Dedifferentiated amniotic fluid mesenchymal stem cell (primary cell): ENCODE measurements around the gene TMBIM1.

ENCODE experiments used
- DNase-seq: peaks from one replicate; pipeline ENCODE4 v3.0.0-alpha.2; 2016; ENCODE audit errors: extremely low spot score

The TMBIM1 gene

DNA sequence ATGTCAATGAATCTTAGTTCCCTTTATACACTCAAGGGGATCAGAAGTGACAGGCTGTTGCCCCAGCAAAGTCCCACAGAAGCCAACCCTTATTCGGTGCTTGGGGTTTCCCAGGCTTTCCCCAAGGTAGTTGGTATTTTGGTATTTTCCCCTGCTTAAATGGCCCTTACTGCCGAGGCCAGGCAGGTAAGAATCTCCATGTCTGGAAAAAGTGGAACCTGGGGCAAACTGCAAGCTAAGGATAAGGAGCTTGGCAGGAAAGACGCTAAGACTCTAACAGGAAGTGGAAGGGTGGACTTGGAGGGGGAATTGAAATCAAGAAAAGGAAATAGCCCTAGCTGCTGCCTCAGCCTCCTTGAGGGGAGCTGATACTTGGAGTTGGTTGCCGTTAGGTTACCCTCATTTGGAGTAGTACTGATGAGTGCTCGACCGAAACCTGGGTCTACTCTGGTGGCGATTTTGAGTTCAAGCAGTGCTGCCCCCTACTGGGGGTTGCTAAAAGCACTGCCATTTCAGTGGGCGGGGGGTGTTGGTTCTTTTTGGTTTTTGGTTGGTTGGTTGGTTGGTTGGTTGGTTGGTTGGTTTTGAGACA, 34.8 kb downstream of the TMBIM1 start:
- DNase-seq = no peak

DNA sequence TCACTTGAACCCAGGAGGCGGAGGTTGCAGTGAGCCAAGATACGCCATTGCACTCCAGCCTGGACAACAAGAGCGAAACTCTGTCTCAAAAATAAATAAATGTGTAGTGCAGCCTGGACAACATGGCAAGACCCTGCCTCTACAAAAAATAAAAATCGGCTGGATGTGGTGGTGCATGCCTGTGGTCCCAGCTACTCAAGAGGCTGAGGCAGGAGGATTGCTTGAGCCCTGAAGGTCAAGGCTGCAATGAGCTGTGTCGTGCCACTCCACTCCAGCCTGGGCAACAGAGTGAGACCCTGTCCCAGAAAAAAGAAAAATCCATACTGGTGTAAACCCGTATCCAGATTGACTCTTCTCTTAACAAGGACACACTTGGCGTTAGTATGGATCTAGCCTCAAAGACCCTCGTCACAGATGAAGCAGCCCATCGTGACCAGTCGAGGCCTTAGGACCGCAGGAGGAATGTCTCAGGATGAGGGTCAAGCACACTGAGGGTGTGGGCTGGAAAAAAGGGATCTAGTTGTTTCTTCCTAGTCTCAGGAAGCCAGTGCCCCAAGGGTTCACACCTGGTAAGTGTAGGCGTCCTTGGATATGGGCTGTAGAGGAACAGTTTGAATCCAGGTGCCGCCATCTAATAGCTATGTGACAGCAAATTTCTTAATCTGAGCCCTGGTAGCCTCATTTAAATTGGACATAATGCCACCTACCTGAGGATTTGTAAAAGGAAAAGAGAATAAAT, 35.5 kb downstream of the TMBIM1 start:
- DNase-seq = no peak

DNA sequence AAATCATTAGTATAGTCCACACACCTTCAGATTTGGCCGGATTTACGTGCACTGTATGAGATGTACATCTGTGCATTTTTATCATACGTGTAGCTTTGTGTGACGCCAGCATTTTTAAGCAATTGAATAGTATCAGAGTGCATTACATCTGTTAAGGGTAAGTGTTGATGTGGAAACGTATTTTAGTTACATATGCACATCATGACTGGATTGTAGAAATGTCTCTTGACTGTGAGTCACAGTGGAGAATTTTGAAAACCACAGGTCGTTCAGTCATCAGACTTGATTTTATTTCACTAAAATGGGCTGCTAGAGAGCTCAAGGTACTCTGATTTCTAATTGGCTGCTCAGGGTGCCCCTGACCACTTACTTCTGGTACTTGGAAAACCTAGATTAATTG, 36.9 kb downstream of the TMBIM1 start:
- no peak for DNase-seq

DNA sequence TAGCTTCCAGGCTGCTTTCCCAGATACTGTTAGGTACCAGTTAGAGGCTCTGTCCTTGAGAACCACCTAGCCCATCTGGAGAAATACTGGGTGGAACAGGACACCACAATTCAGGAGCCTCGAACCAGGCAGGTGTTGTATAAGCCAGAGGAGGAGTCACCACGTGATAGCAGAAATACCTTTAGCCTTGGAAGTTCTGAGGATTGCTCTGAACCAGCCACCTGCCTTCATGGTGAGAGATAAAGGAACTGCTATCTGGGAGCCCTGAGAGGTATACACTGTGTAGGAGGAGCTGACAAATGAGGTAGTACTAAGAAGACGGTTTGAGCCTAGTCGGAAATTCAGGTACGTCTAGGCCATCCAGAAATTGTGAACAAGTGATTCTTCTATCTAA, 39.1 kb downstream of the TMBIM1 start:
- DNase-seq = no peak

DNA sequence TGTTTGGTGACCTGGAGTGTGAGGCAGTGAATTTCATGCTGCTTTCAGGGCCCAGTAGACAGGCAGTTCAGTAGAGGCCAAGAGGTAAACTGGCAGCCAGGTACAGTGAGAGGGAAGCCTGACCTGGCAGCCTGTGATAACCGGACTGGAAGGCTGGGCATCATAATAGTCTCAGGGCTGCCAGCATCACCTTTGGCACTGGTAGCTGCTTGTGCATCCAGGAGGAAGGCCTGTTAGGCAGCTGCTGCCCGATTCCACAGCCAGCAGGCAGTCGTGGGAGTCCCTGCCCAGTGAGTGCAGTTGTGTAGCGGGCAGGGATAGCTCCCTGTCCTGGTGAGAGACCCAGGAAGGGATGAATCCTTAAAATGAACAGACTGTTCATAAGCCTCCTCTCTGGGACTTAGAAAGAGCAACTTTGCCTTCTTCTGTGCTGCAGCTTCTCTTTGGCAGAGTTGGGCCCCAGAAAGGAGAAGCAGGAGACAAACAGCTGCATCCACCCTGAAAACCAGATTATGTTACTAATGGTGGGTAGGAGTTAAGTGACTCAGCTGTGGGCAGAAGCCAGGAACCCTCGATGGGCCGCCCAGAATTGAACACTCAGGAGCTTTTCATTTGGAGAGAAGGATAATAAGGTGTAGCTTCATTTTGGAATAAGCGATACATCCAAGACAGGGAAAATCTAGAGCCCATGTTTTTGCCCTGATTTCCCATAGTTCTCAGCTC, 39.6 kb downstream of the TMBIM1 start:
- DNase-seq = no peak

DNA sequence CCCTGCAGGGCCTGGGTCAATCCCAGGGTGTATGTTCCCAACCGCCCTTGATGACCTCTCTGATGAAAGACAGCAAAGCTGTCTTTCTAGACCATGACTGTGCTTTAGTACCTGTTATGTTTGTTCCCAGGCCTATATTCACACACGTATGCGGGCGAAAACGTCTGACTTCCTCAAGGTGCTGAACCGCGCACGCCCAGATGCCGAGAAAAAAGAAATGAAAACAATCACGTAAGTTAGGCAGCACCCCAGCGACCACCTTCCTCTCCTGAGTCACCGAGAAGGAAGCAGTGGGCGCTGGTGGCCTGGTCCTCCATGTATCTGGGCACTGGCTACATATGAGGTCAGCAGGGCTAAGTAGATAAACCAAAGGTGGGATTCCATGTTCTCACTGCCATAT, 42.6 kb downstream of the TMBIM1 start:
- DNase-seq = no peak

DNA sequence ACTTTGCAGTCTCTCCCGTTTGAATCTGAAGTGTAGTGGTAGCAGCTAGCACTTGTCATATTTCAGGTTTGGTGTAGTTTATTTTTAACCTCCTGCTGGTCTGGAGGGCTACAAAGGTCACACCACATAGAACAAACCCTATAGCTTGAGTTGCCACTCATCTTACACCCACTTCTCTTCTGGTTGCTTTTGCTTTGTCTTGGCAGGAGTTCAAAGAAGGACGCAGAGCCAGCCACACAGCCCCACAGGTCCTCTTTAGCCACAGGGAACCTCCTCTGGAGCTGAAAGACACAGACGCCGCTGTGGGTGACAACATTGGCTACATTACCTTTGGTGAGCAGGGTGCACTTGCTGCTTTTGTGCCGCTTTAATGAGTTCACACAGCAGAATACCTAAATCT, 47.1 kb downstream of the TMBIM1 start:
- DNase-seq = no peak

DNA sequence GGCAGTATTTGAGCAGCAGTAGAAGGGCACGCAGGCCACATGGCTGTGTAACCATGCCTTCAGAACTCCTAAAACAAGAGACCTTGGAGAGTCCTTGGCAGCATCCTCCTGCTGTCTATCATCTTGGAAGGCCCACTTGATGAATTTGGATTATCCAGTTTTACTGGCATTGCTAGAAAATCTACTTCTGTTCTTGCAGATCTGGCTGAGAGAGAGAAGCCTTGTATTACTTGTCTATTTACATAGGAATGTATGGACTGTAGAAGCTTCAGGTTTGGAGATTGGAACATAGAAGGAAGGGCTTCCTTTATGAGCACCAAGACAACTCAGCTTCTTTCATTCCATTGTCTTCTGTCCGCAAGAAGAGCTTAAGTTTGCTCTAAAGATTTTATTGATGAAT, 47.6 kb downstream of the TMBIM1 start:
- no peak for DNase-seq

DNA sequence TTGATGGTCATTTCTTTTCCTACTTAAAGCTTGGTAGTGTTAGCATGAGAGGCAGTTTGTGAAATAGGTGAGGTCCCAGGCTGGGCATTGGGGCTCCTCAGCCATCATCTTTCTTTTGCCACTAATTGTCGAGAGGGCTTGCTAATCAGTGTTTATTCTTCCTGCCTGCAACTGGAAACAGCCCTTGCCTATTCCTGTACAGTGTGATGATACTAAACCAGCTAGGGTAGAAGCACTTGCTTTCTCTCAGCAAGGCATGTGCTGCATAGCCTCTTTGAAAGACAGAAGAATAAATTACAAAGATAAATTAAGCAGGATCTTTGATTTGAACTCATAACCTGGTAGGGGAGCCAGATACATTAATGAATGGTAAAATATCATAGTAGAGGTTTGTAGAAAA, 48.1 kb downstream of the TMBIM1 start:
- no peak for DNase-seq

DNA sequence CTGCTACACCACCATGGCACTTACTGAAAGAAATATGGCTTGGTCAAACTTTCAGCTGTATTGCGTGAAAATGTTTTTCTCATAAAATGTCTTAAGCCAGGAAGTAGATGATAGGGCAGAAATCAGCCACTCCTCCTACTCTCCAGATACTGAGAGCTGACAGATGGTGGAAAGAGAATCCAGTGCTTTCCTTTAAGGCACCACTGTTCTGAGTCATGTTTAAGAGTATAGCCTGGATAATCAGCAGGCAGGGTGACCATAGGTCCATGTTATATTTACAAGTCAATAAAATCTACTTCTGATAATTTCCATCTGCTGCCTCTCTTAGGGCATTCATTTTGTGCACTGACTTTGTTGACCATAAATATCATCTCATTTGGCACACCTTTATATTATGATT, 53.4 kb downstream of the TMBIM1 start:
- DNase-seq = no peak

DNA sequence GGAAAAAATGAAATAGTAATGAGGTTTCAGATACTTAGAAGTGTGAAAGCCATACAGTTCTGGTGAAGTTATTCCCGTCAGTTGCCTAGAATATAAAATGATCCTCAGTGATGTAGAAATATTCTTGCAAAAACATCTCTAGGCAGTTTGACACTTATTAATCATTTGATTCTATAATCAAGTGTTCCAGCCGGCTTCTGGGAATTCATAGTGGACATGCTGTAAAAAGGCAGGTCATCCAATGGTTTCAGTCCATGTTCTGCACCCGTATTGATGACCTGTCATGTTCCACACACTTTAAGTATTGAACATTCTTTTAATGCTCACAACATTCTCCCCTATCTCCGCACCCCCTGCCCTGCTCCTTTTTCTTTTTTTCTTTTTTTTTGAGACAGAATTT, 55.5 kb downstream of the TMBIM1 start:
- DNase-seq = no peak

DNA sequence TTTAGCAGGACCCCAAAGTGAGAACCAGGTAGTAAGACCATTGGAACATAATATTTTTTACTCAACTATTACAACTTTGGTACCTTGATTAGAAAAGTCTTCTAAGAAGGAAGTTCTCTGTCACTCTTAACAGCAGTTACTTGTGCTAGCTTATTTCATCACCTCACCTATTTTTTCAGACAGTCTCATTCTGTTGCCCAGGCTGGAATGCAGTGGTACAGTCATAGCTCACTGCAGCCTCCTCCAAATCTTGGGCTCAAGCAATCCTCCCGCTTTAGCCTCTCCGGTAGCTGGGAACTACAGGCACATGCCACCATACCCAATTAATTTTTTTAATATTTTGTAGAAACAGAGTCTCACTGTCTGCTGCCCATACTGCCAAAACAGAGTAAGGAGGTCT, 57.3 kb downstream of the TMBIM1 start:
- DNase-seq = no peak

DNA sequence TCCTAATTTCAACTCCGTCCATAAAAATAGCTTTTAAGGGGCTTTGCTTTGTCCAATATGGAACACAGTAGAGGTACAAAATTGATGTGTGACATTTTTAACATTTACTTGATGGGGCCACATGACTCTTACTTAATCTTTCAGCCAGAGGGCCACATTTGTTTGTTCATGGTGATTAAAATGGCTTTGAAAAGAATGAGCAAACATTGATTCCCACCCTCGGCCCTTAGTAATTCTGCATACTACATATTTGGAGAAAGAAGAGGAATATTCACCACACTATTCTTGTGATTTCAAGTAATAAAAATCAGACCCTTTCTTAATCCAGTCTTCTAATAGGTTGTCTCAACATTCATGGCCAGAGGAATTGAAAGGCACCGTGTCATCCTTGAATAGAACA, 57.8 kb downstream of the TMBIM1 start:
- no peak for DNase-seq

DNA sequence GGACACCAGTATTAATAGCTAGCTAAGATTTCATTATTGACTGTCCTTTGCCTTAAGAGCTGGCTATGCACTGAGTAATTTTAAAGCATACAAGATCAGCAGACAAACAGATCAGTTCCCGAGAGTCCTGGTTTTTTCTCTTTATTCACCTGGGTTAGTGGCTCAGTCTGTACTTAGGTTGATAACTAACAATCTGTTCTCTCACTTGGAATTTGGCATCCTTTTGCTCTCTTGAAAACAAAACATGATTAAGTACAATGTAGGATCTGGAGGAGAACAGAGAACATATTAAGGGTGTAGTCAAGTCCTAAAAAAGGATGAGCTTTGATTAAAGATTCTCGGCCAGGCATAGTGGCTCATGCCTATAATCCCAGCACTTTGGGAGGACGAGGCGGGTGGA, 58.8 kb downstream of the TMBIM1 start:
- no peak for DNase-seq

DNA sequence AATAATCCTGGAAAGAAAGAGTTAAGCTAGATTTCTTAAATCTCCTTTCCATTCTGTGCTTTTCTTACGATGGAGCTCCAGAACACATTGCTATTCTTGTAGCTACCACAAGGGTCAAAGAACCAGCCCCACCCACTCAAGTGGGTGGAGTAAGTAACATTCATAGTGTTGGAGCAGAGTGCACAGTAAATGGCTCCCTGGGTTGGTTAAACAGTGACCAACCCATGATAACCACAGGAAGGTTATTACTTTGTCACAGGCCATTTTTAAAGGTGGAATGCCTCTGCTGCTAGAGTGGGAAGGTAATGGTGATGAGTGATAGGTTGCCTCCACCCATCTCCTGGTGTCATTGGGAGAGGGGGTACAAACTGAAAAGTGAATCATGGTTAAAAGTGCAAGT, 61.4 kb downstream of the TMBIM1 start:
- no peak for DNase-seq

DNA sequence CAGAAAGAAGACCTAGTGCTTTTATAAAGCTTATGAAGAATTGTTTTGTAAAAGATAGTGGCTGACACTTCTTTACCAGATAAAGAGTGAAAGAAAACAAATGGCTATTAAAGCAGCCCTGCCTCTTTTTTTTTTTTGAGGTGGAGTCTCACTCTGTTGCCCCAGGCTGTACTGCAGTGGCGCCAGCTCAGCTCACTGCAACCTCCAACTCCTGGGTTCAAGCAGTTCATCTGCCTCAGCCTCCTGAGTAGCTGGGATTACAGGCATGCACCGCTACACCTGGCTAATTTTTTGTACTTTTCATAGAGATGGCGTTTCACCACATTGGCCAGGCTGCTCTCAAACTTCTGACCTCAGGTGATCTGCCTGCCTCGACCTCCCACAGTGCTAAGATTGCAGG, 62.5 kb downstream of the TMBIM1 start:
- DNase-seq = no peak

DNA sequence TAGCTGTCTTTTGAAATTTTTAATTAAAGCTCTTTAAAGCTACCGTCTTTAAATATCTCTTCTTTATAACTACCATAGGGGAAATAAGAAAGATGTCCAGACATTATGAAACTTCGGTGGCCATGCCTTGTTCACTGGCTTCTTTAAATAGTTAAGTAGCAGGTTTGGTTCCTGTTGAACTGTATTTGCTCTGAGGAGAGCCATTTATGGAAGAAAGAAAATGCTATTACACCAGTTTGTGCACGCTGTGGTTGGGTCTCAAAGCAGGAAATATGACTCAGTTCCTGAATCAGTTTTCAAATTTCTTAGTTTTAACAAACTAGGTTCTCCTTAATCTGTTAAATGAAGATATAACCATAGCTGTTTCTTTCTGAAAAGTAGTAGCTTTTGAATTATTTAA, 63.1 kb downstream of the TMBIM1 start:
- peak; percentile 47 for DNase-seq

DNA sequence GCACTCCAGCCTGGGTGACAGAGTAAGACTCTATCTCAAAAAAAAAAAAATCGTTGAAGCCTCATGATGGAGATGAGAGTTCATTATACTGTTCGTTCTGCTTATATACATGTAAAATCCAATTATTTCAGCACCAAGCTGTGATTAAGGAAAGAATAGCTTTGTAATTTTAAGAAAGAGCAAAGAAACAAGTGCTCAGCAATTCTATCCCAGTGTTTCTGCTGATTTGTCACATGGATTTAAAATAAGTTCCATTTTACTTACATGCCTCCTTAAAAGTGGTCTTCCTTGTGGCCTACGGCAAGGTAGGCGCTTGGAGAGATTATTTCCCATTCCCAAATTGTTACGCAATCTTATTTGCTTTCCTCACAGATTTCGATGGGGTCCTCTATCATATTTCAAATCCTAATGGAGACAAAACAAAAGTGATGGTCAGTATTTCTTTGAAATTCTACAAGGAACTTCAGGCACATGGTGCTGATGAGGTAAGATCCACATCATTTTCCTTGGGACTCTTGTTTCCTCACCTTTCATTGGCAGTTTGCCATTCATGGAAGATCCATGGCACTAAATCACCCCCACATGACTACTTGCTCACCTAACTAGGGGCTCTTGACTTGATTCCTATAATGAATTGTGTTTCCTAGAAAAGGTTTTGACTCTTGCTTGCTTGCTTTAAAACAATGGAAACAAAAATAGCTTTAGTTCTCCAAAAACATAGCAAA, 63.8 kb downstream of the TMBIM1 start:
- no peak for DNase-seq

DNA sequence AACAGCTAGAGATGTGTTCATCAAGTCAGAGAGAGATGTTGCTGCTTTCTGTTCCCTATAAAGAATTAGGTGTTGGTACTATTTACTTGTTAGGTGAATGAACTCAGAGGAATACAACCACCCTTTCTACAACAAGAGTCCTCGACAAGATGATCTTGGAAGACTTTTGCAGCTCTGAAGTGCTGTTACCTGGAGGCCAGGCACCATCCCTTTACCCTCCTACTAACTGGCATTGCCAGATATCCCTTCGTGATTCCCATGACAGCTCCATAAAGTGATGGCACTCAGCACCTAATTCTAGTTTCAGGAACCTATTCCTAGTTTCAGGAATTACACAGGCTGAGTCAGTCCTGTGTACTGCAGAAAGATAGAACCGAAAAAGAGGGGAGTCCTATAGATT, 65.4 kb downstream of the TMBIM1 start:
- DNase-seq = no peak
